Cerebellar nuclear complex (tissue), 1 donor: ENCODE results near the gene SF3A1.

Experiments
- DNase-seq, 2 experiments: peaks; one replicate each; lab custom pipeline; 2025; lab: John Stamatoyannopoulos, UW

The SF3A1 gene

GRCh38 chr22:30385942-30386341, 29.2 kb upstream of the SF3A1 start:
- DNase-seq, result no peak

GRCh38 chr22:30383061-30383460, 26.4 kb upstream of the SF3A1 start:
- DNase-seq, result no peak

GRCh38 chr22:30382340-30382739, 25.6 kb upstream of the SF3A1 start:
- no peak for DNase-seq

GRCh38 chr22:30381264-30381663, 24.6 kb upstream of the SF3A1 start:
- DNase-seq, result no peak

- DNase-seq, result no peak
Observed at GRCh38 chr22:30380011-30380410, 23.3 kb upstream of the SF3A1 start.

- DNase-seq, result no peak
Observed at GRCh38 chr22:30375312-30375849, 18.7 kb upstream of the SF3A1 start.

GRCh38 chr22:30373331-30374325, 16.9 kb upstream of the SF3A1 start:
- DNase-seq, result no peak

GRCh38 chr22:30372915-30373314, 16.2 kb upstream of the SF3A1 start:
- no peak for DNase-seq

- no peak for DNase-seq
Observed at GRCh38 chr22:30371981-30372380, 15.3 kb upstream of the SF3A1 start.

GRCh38 chr22:30371321-30371720, 14.6 kb upstream of the SF3A1 start:
- DNase-seq, result no peak

GRCh38 chr22:30370641-30371230, 14.0 kb upstream of the SF3A1 start:
- DNase-seq, result no peak

GRCh38 chr22:30368420-30368819, 11.7 kb upstream of the SF3A1 start:
- no peak for DNase-seq

GRCh38 chr22:30365891-30366290, 9.2 kb upstream of the SF3A1 start:
- no peak for DNase-seq

- no peak for DNase-seq
Observed at GRCh38 chr22:30362651-30363281, 6.1 kb upstream of the SF3A1 start.

GRCh38 chr22:30361916-30362650, 5.4 kb upstream of the SF3A1 start:
- DNase-seq, result no peak

GRCh38 chr22:30358541-30358940, 1.8 kb upstream of the SF3A1 start:
- no peak for DNase-seq

GRCh38 chr22:30357650-30358215, 1.0 kb upstream of the SF3A1 start:
- DNase-seq, result no peak

GRCh38 chr22:30357236-30357570, 509 bp upstream of the SF3A1 start:
- DNase-seq, result no peak

- DNase-seq, result no peak
Observed at GRCh38 chr22:30354644-30355043, 2.0 kb downstream of the SF3A1 start.

- no peak for DNase-seq
Observed at GRCh38 chr22:30351226-30351625, 5.5 kb downstream of the SF3A1 start.

GRCh38 chr22:30348809-30349208, 7.9 kb downstream of the SF3A1 start:
- no peak for DNase-seq

GRCh38 chr22:30348404-30348803, 8.3 kb downstream of the SF3A1 start:
- DNase-seq, result no peak
